Astrocyte (in vitro differentiated cells and primary cell): ENCODE measurements around the gene SPDEF.

Experiments
- EZH2 ChIP-seq: IDR thresholded peaks from 2 replicates; pipeline ENCODE4 v1.6.1; 2012; ENCODE audit warnings: mild to moderate bottlenecking, low read length, inconsistent platforms; ENCODE audit not compliant: insufficient read depth
- TF ChIP-seq, protein P1 (sequence below): IDR thresholded peaks from 2 replicates; pipeline ENCODE4 v1.5.1; 2011; ENCODE audit warnings: low read depth, mild to moderate bottlenecking, inconsistent platforms, low read length, moderate library complexity; ENCODE audit not compliant: insufficient read depth

GRCh38 chr6:34597605-34598353 is 41.6 kb upstream of the SPDEF start:
- TF ChIP-seq, protein P1, sequence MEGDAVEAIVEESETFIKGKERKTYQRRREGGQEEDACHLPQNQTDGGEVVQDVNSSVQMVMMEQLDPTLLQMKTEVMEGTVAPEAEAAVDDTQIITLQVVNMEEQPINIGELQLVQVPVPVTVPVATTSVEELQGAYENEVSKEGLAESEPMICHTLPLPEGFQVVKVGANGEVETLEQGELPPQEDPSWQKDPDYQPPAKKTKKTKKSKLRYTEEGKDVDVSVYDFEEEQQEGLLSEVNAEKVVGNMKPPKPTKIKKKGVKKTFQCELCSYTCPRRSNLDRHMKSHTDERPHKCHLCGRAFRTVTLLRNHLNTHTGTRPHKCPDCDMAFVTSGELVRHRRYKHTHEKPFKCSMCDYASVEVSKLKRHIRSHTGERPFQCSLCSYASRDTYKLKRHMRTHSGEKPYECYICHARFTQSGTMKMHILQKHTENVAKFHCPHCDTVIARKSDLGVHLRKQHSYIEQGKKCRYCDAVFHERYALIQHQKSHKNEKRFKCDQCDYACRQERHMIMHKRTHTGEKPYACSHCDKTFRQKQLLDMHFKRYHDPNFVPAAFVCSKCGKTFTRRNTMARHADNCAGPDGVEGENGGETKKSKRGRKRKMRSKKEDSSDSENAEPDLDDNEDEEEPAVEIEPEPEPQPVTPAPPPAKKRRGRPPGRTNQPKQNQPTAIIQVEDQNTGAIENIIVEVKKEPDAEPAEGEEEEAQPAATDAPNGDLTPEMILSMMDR = no peak
- no peak for TF ChIP-seq EZH2
